PC-3 (cell line): ENCODE measurements around the gene CDH4. TPM values are rescaled to one million over a fixed set of nuclear protein-coding genes. Genes with fewer than 3 reads are reported as not detected.

Experiments used
- ATAC-seq: fragments of 200-7000 bp; cut with Tn5 transposase; 2 replicates; pipeline ENCODE4 v1.9.1; 2020; ENCODE audit warnings: mild to moderate bottlenecking, moderate library complexity
- BruUV-seq: library from RNA; stranded (reverse); fragments of 400-500 nt; replicated peaks from 2 replicates; lab custom pipeline; 2021; lab: Mats Ljungman, UMichigan
- CTCF ChIA-PET: fragments of 300-600 bp; sonication (Branson Sonifier 250); formaldehyde crosslinking; loops from one replicate; lab custom pipeline; 2022; ENCODE audit warnings: antibody characterized with exemption; lab: Charles Lee
- POLR2A ChIA-PET: fragments of 300-600 bp; sonication (Branson Sonifier 250); formaldehyde crosslinking; loops from one replicate; lab custom pipeline; 2022; ENCODE audit warnings: antibody characterized with exemption; ENCODE audit not compliant: unreplicated experiment; lab: Charles Lee
- DNase-seq: peaks from one replicate; pipeline ENCODE4 v3.0.0-alpha.2; 2015
- H2AFZ ChIP-seq: fragments of 300-600 bp; sonication (generic); 2 replicates; pipeline ENCODE4 v1.6.0; 2016; ENCODE audit warnings: antibody characterized with exemption, low read length
- H3F3A ChIP-seq: fragments of 300-600 bp; sonication (generic); one replicate; pipeline ENCODE4 v1.6.0; 2017; ENCODE audit warnings: antibody characterized with exemption, low read length, control low read depth, mild to moderate bottlenecking; ENCODE audit not compliant: unreplicated experiment
- H3K27ac ChIP-seq: fragments of 300-600 bp; sonication (generic); 2 replicates; pipeline ENCODE4 v1.5.1; 2016; ENCODE audit warnings: mild to moderate bottlenecking, low read length
- H3K27me3 ChIP-seq: fragments of 300-600 bp; sonication (generic); 2 replicates; pipeline ENCODE4 v1.6.1; 2016; ENCODE audit warnings: low read length, mixed read lengths
- H3K36me3 ChIP-seq: fragments of 300-600 bp; sonication (generic); 2 replicates; pipeline ENCODE4 v1.6.1; 2016; ENCODE audit warnings: low read depth, mixed run types, low read length, mixed read lengths
- H3K4me1 ChIP-seq: fragments of 300-600 bp; sonication (generic); 2 replicates; pipeline ENCODE4 v1.5.1; 2016; ENCODE audit warnings: low read length; ENCODE audit not compliant: insufficient read depth
- H3K4me2 ChIP-seq: fragments of 300-600 bp; sonication (generic); 2 replicates; pipeline ENCODE4 v1.6.0; 2016; ENCODE audit warnings: low read length
- H3K4me3 ChIP-seq: fragments of 300-600 bp; sonication (generic); 2 replicates; pipeline ENCODE4 v1.5.1; 2016; ENCODE audit warnings: mild to moderate bottlenecking, low read length, mixed read lengths
- H3K79me2 ChIP-seq: fragments of 300-600 bp; sonication (generic); 2 replicates; pipeline ENCODE4 v1.6.1; 2017; ENCODE audit warnings: low read length, mixed read lengths
- H3K9ac ChIP-seq: fragments of 300-600 bp; sonication (generic); 2 replicates; pipeline ENCODE4 v1.6.0; 2016; ENCODE audit warnings: mild to moderate bottlenecking, low read length
- H3K9me2 ChIP-seq: fragments of 300-600 bp; sonication (generic); replicated peaks from 2 replicates; pipeline ENCODE4 v1.6.1; 2016; ENCODE audit warnings: mixed run types, low read length, mixed read lengths
- H3K9me3 ChIP-seq: fragments of 300-600 bp; sonication (generic); 2 replicates; pipeline ENCODE4 v1.6.1; 2016; ENCODE audit warnings: low read length, mixed read lengths
- H4K20me1 ChIP-seq: fragments of 300-600 bp; sonication (generic); 2 replicates; pipeline ENCODE4 v1.6.1; 2016; ENCODE audit warnings: low read length, mixed read lengths
- CTCF ChIP-seq: fragments of 300-600 bp; sonication (generic); conservative IDR thresholded peaks from 2 replicates; pipeline ENCODE4 v1.5.1; 2017; ENCODE audit warnings: antibody characterized with exemption, low read depth, mild to moderate bottlenecking, low read length
- EZH2 ChIP-seq: fragments of 300-600 bp; sonication (generic); IDR thresholded peaks from one replicate; pipeline ENCODE4 v1.6.1; 2017; ENCODE audit warnings: antibody characterized with exemption, mild to moderate bottlenecking, low read length; ENCODE audit not compliant: unreplicated experiment
- EZH2phosphoT487 ChIP-seq: fragments of 300-600 bp; sonication (generic); IDR thresholded peaks from 2 replicates; pipeline ENCODE4 v1.6.1; 2018; ENCODE audit warnings: mild to moderate bottlenecking, antibody characterized with exemption, low read length, borderline replicate concordance
- intact Hi-C: fragments of 100-400 bp; cut with micrococcal nuclease; formaldehyde crosslinking; loops from 2 replicates; pipeline ENCODE4 v1.9.0; 2023
- total RNA-seq: library from RNA; depleted of rRNA; stranded (reverse); fragments of >200 nt; gene quantifications from 2 replicates; pipeline ENCODE4 v1.2.3, GENCODE V29; 2014

Gene CDH4
- total RNA-seq, 1 experiment from 2014 or later: not detected

GRCh38 chr20:61413752-61414151 lies 161.7 kb downstream of the CDH4 start:
- intact Hi-C loops: no loop called here

GRCh38 chr20:61414455-61414991 lies 162.5 kb downstream of the CDH4 start:
- H3K9me2 ChIP-seq: no peaks in the 10 kb centered on the region
- peaks cover 8% of the 10 kb centered on the region; the same call in 1 of the 2 replicates for H3K9me3 ChIP-seq
- no peaks in the 10 kb centered on the region for H4K20me1 ChIP-seq
- TF ChIP-seq EZH2phosphoT487 (no peak), CTCF (no peak), EZH2 (no peak)
- ATAC-seq (no peak), DNase-seq (no peak)
- H3K4me1 ChIP-seq: no peaks in the 10 kb centered on the region
- H3K9ac ChIP-seq: no peak overlapping the region
- H3K27me3 ChIP-seq: peaks cover 27% of the 10 kb centered on the region
- intact Hi-C loops: no loop called here
- no TSS peak for BruUV-seq
- no peak overlapping the region for H3K27ac ChIP-seq
- no peaks in the 10 kb centered on the region for H3K36me3 ChIP-seq
- POLR2A ChIA-PET: no interaction called here
- CTCF ChIA-PET: no interaction called here
- H2AFZ ChIP-seq: no peak overlapping the region
- no peaks in the 10 kb centered on the region for H3K79me2 ChIP-seq
- H3K4me2 ChIP-seq: no peak overlapping the region
- no peaks in the 10 kb centered on the region for H3F3A ChIP-seq
- H3K4me3 ChIP-seq: no peak overlapping the region

More at GRCh38 chr20:61413752-61414151, 161.7 kb downstream of the CDH4 start:
- peaks cover 20% of the 10 kb centered on the region for H3K27me3 ChIP-seq
- peaks cover 8% of the 10 kb centered on the region; the same call in 1 of the 2 replicates for H3K9me3 ChIP-seq
- no peak overlapping the region for H3K4me3 ChIP-seq
- H3K79me2 ChIP-seq: no peaks in the 10 kb centered on the region
- H2AFZ ChIP-seq: no peak overlapping the region
- no peak overlapping the region for H3K9ac ChIP-seq
- no peak overlapping the region for H3K4me2 ChIP-seq
- no peaks in the 10 kb centered on the region for H3K36me3 ChIP-seq
- BruUV-seq: no TSS peak
- H3K9me2 ChIP-seq: no peaks in the 10 kb centered on the region
- ChIA-PET POLR2A (no interaction called here), CTCF (no interaction called here)
- no peak for TF ChIP-seq EZH2phosphoT487
- no peak for TF ChIP-seq EZH2
- no peak for TF ChIP-seq CTCF
- no peaks in the 10 kb centered on the region for H3F3A ChIP-seq
- H3K4me1 ChIP-seq: no peaks in the 10 kb centered on the region
- H4K20me1 ChIP-seq: no peaks in the 10 kb centered on the region
- no peak overlapping the region for H3K27ac ChIP-seq
- ATAC-seq (no peak), DNase-seq (no peak)

GRCh38 chr20:61416546-61416945 lies 164.5 kb downstream of the CDH4 start:
- no peak overlapping the region for H3K4me3 ChIP-seq
- no peaks in the 10 kb centered on the region for H4K20me1 ChIP-seq
- POLR2A ChIA-PET: no interaction called here
- peaks cover 8% of the 10 kb centered on the region; the same call in 1 of the 2 replicates for H3K9me3 ChIP-seq
- H3K9ac ChIP-seq: no peak overlapping the region
- H3K36me3 ChIP-seq: no peaks in the 10 kb centered on the region
- H3K4me1 ChIP-seq: no peaks in the 10 kb centered on the region
- intact Hi-C loops: no loop called here
- no peak overlapping the region for H3K4me2 ChIP-seq
- H3K27ac ChIP-seq: no peak overlapping the region
- CTCF ChIA-PET: no interaction called here
- ATAC-seq (no peak), DNase-seq (no peak)
- no peak overlapping the region for H2AFZ ChIP-seq
- no peaks in the 10 kb centered on the region for H3K9me2 ChIP-seq
- no peaks in the 10 kb centered on the region for H3K79me2 ChIP-seq
- TF ChIP-seq CTCF: no peak
- no peak for TF ChIP-seq EZH2phosphoT487
- TF ChIP-seq EZH2: no peak
- H3K27me3 ChIP-seq: peaks cover 33% of the 10 kb centered on the region
- no peaks in the 10 kb centered on the region for H3F3A ChIP-seq
- BruUV-seq: no TSS peak
